GM18511 (cell line): Measurements from ENCODE around the gene FBXL4.

ENCODE experiments used
- ATAC-seq: cut with Tn5 transposase; IDR thresholded peaks from one replicate; pipeline ENCODE4 v1.9.1; 2021; ENCODE audit warnings: mild to moderate bottlenecking, moderate library complexity; ENCODE audit not compliant: unreplicated experiment

The FBXL4 gene

GRCh38 chr6:98827295-98828159, 120.2 kb downstream of the FBXL4 start:
- no peak for ATAC-seq

GRCh38 chr6:98825600-98826230, 122.0 kb downstream of the FBXL4 start:
- no peak for ATAC-seq

- no peak for ATAC-seq
Observed at GRCh38 chr6:98824902-98825599, 122.7 kb downstream of the FBXL4 start.

- ATAC-seq: no peak
Observed at GRCh38 chr6:98824162-98824901, 123.4 kb downstream of the FBXL4 start.

GRCh38 chr6:98823428-98824161, 124.2 kb downstream of the FBXL4 start:
- ATAC-seq: no peak

GRCh38 chr6:98821756-98822405, 125.9 kb downstream of the FBXL4 start:
- ATAC-seq: no peak
